ENCODE data around the gene HBA1.
"Not testable (repeated sequence)": the region's sequence is repeated elsewhere in the genome, so short reads cannot be mapped to it uniquely, and the experiment has no call there.

The HBA1 gene

GRCh38 chr16:211631-212180 lies 35.2 kb downstream of the HBA1 start:
- not testable (repeated sequence) for DNase-seq (ENCODE audit: low spot score)

GRCh38 chr16:212999-213398 lies 36.5 kb downstream of the HBA1 start:
- no peak for DNase-seq (ENCODE audit: low spot score)

GRCh38 chr16:220021-220420 lies 43.5 kb downstream of the HBA1 start:
- DNase-seq (ENCODE audit: low spot score): no peak
